Upper lobe of left lung (tissue), 6 donors: ENCODE data around the gene HNRNPAB. TPM values are rescaled to one million over a fixed set of nuclear protein-coding genes. Genes with fewer than 3 reads are reported as not detected.
"Not testable (repeated sequence)": the region's sequence is repeated elsewhere in the genome, so short reads cannot be mapped to it uniquely, and the experiment has no call there.

ENCODE experiments used
- ATAC-seq, 2 donors: fragments of 200-7000 bp; cut with Tn5 transposase; one replicate each; pipeline ENCODE4 v1.9.1; 2022; ENCODE audit warnings: mild to moderate bottlenecking in 2 of 2, moderate library complexity in 2 of 2; ENCODE audit not compliant: low FRiP score in 2 of 2
- DNase-seq, 2 donors: peaks; one replicate each; pipeline ENCODE4 v3.0.0-alpha.2; 2019 to 2020
- H3K27ac ChIP-seq, 4 donors: fragments of 200-600 bp; sonication (generic); one replicate each; pipeline ENCODE4 v1.5.1; 2016 to 2019
- H3K27me3 ChIP-seq, 4 donors: fragments of 200-600 bp; sonication (generic); one replicate each; pipeline ENCODE4 v1.5.1; 2017 to 2019
- H3K36me3 ChIP-seq, 4 donors: fragments of 200-600 bp; sonication (generic); one replicate each; pipeline ENCODE4 v1.5.1; 2016 to 2019
- H3K4me1 ChIP-seq, 4 donors: fragments of 200-600 bp; sonication (generic); one replicate each; pipeline ENCODE4 v1.5.1; 2018 to 2019
- H3K4me3 ChIP-seq, 4 donors: fragments of 200-600 bp; sonication (generic); one replicate each; pipeline ENCODE4 v1.5.1; 2017 to 2019; ENCODE audit warnings: mild to moderate bottlenecking in 2 of 4, moderate library complexity in 1 of 4
- H3K9me3 ChIP-seq, 4 donors: fragments of 200-600 bp; sonication (generic); one replicate each; pipeline ENCODE4 v1.5.1; 2018 to 2019
- EP300 ChIP-seq, 4 donors: sonication (generic); formaldehyde crosslinking; IDR thresholded peaks; one replicate each; pipeline ENCODE4 v1.5.1; 2017; ENCODE audit warnings: antibody characterized with exemption in 4 of 4, control low read depth in 2 of 4
- POLR2A ChIP-seq, 4 donors: fragments of 450-650 bp; IDR thresholded peaks; one replicate each; pipeline ENCODE4 v1.5.1; 2016 to 2017; ENCODE audit warnings: antibody characterized with exemption in 4 of 4, mild to moderate bottlenecking in 2 of 4
- POLR2AphosphoS5 ChIP-seq, 2 donors: sonication (generic); formaldehyde crosslinking; IDR thresholded peaks; one replicate each; pipeline ENCODE4 v1.5.1; 2017; ENCODE audit warnings: antibody characterized with exemption in 2 of 2
- WGBS, 2 donors: methylation state at CpG; one replicate each; pipeline ENCODE4 v1.1.5; 2017 to 2018; 5-methylcytosine and 5-hydroxymethylcytosine counted together
- total RNA-seq, 6 donors: library from RNA; depleted of rRNA in 4 of 6; stranded (reverse); fragments of >200 nt in 4 of 6; gene quantifications; one replicate each; pipeline versions ENCODE4 v1.1.0 to v1.2.1, GENCODE V29; 2016 to 2021
- TF ChIP-seq, protein P1 (sequence below), 6 experiments: fragments of 450-650 bp in 4 of 6; fragments of 200-600 bp in 2 of 6; sonication (generic) in 2 of 6; IDR thresholded peaks; one replicate each; pipeline ENCODE4 v1.5.1; 2016 to 2019; ENCODE audit warnings: antibody characterized with exemption in 6 of 6
- donor health status: DM: no; HTN: no; CAD: no; lungs with moderate emphysema.
- donor health status: DM: no; HTN: yes; CAD: no; lungs with severe emphysema.

HNRNPAB gene
- total RNA-seq, 6 donors from 2014 or later: 61.8 to 133 (median 97.7) TPM

DNA sequence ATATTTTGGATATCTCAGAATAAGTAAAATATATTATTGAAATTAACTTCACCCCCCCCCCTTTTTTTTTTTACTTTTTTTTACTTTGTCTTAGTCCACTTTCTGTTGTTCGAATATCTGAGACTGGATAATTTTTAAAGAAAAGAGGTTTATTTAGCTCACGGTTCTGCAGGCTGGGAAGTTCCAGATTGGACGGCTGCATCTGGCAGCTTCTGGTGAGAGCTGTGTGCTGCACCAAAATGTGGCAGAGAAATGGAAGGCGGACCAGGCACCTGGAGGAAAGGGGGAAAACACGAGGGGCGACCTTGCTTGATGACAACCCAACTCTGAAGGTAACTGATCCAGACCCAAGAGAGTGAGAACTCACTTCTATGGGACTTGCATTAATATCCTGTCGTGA is 11.5 kb upstream of the HNRNPAB start:
- Histone ChIP-seq H3K4me1 (no peaks in the 10 kb centered on the region), H3K4me3 (no peak overlapping the region), H3K27ac (no peak overlapping the region), H3K36me3 (no peaks in the 10 kb centered on the region), H3K9me3 (no peaks in the 10 kb centered on the region), H3K27me3 (no peaks in the 10 kb centered on the region)
- ATAC-seq (no peak), DNase-seq (no peak)
- TF ChIP-seq POLR2AphosphoS5 (IDR thresholded peaks at IDR 0.05) (no peak), POLR2A (IDR thresholded peaks at IDR 0.05) (no peak), EP300 (IDR thresholded peaks at IDR 0.05) (no peak)
- TF ChIP-seq, protein P1, sequence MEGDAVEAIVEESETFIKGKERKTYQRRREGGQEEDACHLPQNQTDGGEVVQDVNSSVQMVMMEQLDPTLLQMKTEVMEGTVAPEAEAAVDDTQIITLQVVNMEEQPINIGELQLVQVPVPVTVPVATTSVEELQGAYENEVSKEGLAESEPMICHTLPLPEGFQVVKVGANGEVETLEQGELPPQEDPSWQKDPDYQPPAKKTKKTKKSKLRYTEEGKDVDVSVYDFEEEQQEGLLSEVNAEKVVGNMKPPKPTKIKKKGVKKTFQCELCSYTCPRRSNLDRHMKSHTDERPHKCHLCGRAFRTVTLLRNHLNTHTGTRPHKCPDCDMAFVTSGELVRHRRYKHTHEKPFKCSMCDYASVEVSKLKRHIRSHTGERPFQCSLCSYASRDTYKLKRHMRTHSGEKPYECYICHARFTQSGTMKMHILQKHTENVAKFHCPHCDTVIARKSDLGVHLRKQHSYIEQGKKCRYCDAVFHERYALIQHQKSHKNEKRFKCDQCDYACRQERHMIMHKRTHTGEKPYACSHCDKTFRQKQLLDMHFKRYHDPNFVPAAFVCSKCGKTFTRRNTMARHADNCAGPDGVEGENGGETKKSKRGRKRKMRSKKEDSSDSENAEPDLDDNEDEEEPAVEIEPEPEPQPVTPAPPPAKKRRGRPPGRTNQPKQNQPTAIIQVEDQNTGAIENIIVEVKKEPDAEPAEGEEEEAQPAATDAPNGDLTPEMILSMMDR (IDR thresholded peaks at IDR 0.05): no peak
- WGBS, 2 donors: 88 to 91% methylated on average over 7 of the region's 7 CpGs

DNA sequence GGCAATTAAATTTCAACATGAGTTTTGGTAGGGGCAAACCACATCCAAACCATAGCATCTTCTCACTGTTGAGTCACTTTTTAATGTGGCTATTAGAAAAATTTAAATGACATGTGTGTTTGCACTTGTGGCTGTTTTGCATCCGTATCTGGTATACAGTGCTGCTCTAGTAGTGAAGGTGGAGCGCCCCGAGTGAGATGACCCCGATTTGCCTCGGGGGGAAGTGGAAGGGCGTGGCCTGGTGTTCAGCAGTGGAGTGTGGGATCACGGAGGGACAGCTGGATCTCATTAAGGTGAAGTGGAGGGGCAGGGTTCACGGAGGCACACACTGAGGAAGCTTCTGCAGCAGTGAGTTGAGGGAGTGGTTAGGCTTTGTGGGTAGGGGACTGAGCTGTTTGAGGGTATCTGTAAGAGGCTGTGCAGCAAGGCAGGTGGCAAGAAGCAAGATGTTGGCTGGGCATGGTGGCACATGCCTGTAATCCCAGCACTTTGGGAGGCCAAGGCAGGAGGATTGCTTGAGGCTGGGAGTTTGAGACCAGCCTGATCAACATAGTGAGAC is 11.0 kb upstream of the HNRNPAB start:
- TF ChIP-seq, protein P1 (IDR thresholded peaks at IDR 0.05): no peak
- TF ChIP-seq POLR2A (IDR thresholded peaks at IDR 0.05): no peak
- TF ChIP-seq POLR2AphosphoS5 (IDR thresholded peaks at IDR 0.05): no peak
- TF ChIP-seq EP300 (IDR thresholded peaks at IDR 0.05): no peak
- no peak for DNase-seq
- H3K9me3 ChIP-seq: no peaks in the 10 kb centered on the region
- H3K27me3 ChIP-seq: no peaks in the 10 kb centered on the region
- no peak for ATAC-seq
- 63 to 70% methylated on average over 8 of the region's 8 CpGs for WGBS, 2 donors
- H3K36me3 ChIP-seq: no peaks in the 10 kb centered on the region
- H3K27ac ChIP-seq: no peak overlapping the region
- H3K4me1 ChIP-seq: no peaks in the 10 kb centered on the region
- H3K4me3 ChIP-seq: no peak overlapping the region

DNA sequence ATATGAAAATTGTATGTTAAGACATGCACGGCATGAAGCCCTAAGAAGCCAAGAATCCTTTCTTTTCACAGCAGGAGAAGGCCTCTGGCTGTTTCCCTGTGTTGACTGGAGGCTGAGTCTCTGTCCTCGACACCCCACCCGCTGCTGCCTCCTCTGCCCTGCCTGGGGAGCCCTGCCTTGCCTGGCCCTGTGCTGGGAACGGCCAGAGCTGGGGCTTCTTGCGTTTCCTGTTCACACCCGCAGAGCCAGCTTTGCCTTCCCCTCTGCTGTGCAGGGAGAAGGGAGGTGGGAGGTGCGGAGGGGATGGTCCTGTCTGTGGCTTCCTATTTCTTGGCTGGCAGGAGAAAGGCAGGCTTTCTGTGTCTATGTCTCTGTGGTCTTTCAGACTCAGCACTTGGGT is 10.3 kb upstream of the HNRNPAB start:
- Histone ChIP-seq H3K27ac (no peak overlapping the region), H3K4me1 (no peaks in the 10 kb centered on the region), H3K4me3 (no peak overlapping the region), H3K9me3 (no peaks in the 10 kb centered on the region), H3K36me3 (no peaks in the 10 kb centered on the region), H3K27me3 (no peaks in the 10 kb centered on the region)
- no peak for TF ChIP-seq POLR2A (IDR thresholded peaks at IDR 0.05)
- TF ChIP-seq EP300 (IDR thresholded peaks at IDR 0.05): no peak
- no peak for TF ChIP-seq POLR2AphosphoS5 (IDR thresholded peaks at IDR 0.05)
- TF ChIP-seq, protein P1 (IDR thresholded peaks at IDR 0.05): no peak
- no peak for ATAC-seq
- no peak for DNase-seq
- WGBS, 2 donors: 22 to 40% methylated on average over 7 of the region's 7 CpGs

DNA sequence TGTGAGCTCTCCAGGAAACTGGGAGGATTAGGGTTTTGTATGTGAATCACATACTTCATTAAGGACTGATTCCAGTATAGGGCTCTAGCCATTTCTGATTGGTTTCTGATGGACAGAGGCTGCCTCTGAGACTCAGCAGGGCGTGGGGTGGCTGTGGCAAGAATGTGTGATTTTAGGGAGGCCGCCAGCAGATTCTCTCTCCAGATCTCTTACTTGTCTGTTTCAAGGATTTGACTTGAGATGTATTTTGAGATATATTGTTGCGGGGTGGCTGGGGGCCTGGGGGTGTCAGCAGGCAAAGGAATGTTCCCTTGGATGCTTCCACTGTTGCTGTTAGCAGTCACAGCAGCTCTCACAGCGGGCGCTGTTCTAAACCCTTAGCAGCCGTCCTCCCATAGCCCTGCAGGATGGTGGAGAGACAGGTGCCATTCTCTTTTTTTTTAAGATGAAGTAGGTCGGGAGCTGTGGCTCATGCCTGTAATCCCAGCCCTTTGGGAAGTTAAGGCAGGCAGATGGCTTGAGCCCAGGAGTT is 8.0 kb upstream of the HNRNPAB start:
- 80% methylated on average over 4 to 7 of the region's 7 CpGs for WGBS, 2 donors
- TF ChIP-seq POLR2A (IDR thresholded peaks at IDR 0.05) (no peak), POLR2AphosphoS5 (IDR thresholded peaks at IDR 0.05) (no peak), EP300 (IDR thresholded peaks at IDR 0.05) (no peak)
- TF ChIP-seq, protein P1 (IDR thresholded peaks at IDR 0.05): no peak
- ATAC-seq (no peak), DNase-seq (no peak)
- Histone ChIP-seq H3K36me3 (no peaks in the 10 kb centered on the region), H3K27ac (no peak overlapping the region), H3K9me3 (no peaks in the 10 kb centered on the region), H3K4me3 (no peak overlapping the region), H3K4me1 (no peaks in the 10 kb centered on the region), H3K27me3 (no peaks in the 10 kb centered on the region)

DNA sequence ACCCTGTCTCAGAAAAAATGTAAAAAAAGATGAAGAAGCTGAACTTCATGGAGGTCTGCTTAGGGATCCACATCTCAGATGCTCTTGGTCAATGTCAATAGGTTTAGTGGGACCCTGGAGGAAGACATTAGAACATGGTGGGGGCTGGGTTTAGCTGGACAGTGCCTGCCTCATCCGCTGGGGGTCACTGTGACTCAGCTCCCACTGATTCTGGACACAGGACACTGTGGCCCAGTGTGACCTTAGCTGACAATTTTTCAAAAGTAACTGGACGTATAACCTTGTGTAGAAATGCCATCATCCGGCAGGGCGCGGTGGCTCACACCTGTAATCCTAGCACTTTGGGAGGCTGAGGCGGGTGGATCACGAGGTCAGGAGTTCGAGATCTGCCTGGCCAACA is 7.3 kb upstream of the HNRNPAB start:
- Histone ChIP-seq H3K27ac (no peak overlapping the region), H3K4me3 (no peak overlapping the region), H3K9me3 (no peaks in the 10 kb centered on the region), H3K27me3 (no peaks in the 10 kb centered on the region), H3K4me1 (no peaks in the 10 kb centered on the region), H3K36me3 (no peaks in the 10 kb centered on the region)
- ATAC-seq (peak in 1 of 2 donors; percentile 52), DNase-seq (no peak)
- TF ChIP-seq POLR2A (IDR thresholded peaks at IDR 0.05): no peak
- TF ChIP-seq EP300 (IDR thresholded peaks at IDR 0.05): no peak
- TF ChIP-seq, protein P1 (IDR thresholded peaks at IDR 0.05): peak in 5 of 6 experiments; percentile 22 to 41 (median 22)
- TF ChIP-seq POLR2AphosphoS5 (IDR thresholded peaks at IDR 0.05): no peak
- WGBS, 2 donors: 77 to 91% methylated on average over 8 of the region's 8 CpGs

DNA sequence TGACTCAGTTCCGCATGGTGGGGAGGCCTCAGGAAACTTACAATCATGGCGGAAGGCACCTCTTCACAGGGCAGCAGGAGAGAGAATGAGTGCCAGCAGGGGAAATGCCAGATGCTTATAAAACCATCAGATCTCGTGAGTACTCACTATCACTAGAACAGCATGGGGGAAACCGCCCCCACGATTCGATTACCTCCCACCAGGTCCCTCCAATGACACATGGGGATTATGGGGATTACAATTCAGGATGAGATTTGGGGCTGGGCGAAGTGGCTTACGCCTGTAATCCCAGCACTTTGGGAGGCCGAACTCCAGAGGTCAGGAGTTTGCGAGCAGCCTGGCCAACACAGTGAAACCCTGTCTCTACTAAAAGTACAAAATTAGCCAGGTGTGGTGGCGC is 6.2 kb upstream of the HNRNPAB start:
- H3K4me1 ChIP-seq, H3K4me3 ChIP-seq, H3K27ac ChIP-seq, H3K36me3 ChIP-seq, ATAC-seq, DNase-seq, H3K27me3 ChIP-seq, H3K9me3 ChIP-seq: not testable (repeated sequence)
- 83 to 88% methylated on average over 10 to 11 of the region's 11 CpGs for WGBS, 2 donors
